Bronchial epithelial cell (primary cell): ENCODE data around the gene NFAT5. TPM values are rescaled to one million over a fixed set of nuclear protein-coding genes. Genes with fewer than 3 reads are reported as not detected.

Experiments
- DNase-seq: peaks from one replicate; pipeline ENCODE4 v3.0.0-alpha.2; 2010; ENCODE audit warnings: low read depth
- FAIRE-seq: peaks from 2 replicates; lab custom pipeline; 2011; peaks lifted over from hg19 to GRCh38; lab: Jason Lieb, UNC
- H3K27me3 ChIP-seq: 2 replicates; pipeline ENCODE4 v1.5.1; 2011; ENCODE audit warnings: low read length; ENCODE audit not compliant: control insufficient read depth, insufficient read depth
- H3K36me3 ChIP-seq: 2 replicates; pipeline ENCODE4 v1.5.1; 2011; ENCODE audit warnings: low read length; ENCODE audit not compliant: control insufficient read depth, insufficient read depth
- H3K4me3 ChIP-seq: 2 replicates; pipeline ENCODE4 v1.5.1; 2011; ENCODE audit warnings: mild to moderate bottlenecking, low read depth, low read length, control low read depth
- total RNA-seq: library from RNA; depleted of rRNA; stranded (reverse); fragments of >200 nt; gene quantifications from 2 replicates; pipeline ENCODE4 v1.2.1, GENCODE V29; 2014
- TF ChIP-seq, protein P1 (sequence below): IDR thresholded peaks from 2 replicates; pipeline ENCODE4 v1.5.1; 2011; ENCODE audit warnings: mild to moderate bottlenecking, moderate library complexity, low read length, control low read depth, inconsistent platforms; ENCODE audit not compliant: insufficient read depth, severe bottlenecking

Gene NFAT5
- total RNA-seq, 1 donor from 2014 or later = 11.1 TPM

DNA sequence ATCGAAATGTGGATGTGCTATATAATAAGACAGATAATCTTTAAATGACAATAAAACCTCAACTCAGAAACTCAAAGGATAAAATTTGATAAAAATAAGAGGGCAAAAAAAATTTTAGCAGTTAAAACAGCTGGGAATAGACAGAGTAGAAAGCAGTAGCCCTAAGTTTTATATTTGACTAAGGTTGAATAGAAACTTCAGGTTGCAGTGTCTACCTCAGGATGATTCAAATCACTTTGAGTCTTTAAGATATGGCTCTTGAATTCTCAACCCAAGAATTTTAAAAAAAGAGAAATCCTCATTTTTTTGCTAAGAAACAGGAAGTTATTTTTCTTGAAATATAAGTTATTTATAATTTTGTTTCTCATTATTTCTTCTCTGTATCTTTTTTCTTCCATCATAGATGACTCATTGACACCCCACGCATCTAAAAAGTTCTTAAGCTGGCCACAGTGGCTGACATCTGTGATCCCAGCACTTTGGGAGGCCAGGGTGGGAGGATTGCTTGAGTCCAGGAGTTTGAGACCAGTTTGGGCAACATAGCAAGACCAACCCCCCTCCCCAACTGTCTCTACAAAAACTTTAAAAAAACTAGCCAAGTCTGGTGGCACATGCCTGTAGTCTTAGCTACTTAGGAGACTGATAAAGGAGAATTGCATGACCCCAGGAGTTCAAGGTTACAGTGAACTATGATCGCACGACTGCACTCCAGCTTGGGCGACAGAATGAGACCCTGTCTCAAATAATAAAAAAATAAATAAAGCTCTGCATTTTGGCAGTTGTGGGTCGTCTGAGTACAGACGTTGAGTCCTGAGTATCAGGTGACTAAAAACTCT, 23.9 kb downstream of the NFAT5 start:
- DNase-seq = no peak
- TF ChIP-seq, protein P1, sequence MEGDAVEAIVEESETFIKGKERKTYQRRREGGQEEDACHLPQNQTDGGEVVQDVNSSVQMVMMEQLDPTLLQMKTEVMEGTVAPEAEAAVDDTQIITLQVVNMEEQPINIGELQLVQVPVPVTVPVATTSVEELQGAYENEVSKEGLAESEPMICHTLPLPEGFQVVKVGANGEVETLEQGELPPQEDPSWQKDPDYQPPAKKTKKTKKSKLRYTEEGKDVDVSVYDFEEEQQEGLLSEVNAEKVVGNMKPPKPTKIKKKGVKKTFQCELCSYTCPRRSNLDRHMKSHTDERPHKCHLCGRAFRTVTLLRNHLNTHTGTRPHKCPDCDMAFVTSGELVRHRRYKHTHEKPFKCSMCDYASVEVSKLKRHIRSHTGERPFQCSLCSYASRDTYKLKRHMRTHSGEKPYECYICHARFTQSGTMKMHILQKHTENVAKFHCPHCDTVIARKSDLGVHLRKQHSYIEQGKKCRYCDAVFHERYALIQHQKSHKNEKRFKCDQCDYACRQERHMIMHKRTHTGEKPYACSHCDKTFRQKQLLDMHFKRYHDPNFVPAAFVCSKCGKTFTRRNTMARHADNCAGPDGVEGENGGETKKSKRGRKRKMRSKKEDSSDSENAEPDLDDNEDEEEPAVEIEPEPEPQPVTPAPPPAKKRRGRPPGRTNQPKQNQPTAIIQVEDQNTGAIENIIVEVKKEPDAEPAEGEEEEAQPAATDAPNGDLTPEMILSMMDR = no peak
- H3K27me3 ChIP-seq = no peaks in the 10 kb centered on the region
- H3K4me3 ChIP-seq = no peak overlapping the region
- FAIRE-seq = no peak
- H3K36me3 ChIP-seq = peaks cover 2% of the 10 kb centered on the region

DNA sequence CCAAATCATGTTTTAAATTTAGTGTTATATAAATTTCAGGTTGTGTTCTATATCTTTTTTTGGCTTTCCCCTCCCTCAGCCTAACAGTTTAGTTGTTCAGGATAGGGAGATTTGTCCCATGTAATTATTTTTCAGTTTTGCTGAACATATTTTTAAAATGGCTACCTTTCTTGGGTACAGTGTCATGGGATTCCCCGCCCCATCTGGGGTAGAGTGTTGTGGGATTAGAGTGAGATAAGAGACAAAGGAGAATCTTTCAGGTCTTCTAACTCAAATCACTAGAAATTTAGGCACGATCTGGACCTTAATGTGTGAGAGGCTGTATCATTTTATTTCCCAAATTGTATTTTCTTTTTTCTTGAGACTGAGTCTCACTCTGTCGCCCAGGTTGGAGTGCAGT, 24.8 kb downstream of the NFAT5 start:
- DNase-seq = no peak
- TF ChIP-seq, protein P1 = no peak
- no peak for FAIRE-seq
- Histone ChIP-seq H3K36me3 (peaks cover 2% of the 10 kb centered on the region), H3K27me3 (no peaks in the 10 kb centered on the region), H3K4me3 (no peak overlapping the region)

DNA sequence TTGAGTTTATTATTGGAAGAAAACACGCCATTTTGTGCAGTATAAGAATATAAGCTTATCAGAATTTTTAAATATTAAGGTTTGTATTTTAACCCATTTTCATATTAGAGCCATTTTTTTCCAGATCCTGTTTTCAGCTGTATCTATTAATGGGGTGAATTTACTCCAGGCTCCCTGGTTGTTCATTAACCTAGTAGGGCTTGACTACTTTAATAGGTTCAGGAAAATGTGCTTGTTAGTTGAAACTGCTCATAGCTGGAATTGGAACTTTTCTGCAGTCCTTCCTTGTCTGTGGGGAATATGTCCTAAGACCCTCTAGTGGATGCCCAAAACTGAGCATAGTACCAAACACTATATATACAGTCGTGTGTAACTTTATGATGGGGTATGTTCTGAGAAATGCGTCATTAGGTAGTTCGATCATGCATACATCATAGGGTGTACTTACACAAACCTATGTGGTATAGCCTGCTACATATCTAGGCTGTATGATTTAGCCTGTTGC, 28.0 kb downstream of the NFAT5 start:
- no peaks in the 10 kb centered on the region for H3K36me3 ChIP-seq
- TF ChIP-seq, protein P1 = no peak
- DNase-seq = no peak
- FAIRE-seq = no peak
- H3K4me3 ChIP-seq = no peak overlapping the region
- H3K27me3 ChIP-seq = no peaks in the 10 kb centered on the region

DNA sequence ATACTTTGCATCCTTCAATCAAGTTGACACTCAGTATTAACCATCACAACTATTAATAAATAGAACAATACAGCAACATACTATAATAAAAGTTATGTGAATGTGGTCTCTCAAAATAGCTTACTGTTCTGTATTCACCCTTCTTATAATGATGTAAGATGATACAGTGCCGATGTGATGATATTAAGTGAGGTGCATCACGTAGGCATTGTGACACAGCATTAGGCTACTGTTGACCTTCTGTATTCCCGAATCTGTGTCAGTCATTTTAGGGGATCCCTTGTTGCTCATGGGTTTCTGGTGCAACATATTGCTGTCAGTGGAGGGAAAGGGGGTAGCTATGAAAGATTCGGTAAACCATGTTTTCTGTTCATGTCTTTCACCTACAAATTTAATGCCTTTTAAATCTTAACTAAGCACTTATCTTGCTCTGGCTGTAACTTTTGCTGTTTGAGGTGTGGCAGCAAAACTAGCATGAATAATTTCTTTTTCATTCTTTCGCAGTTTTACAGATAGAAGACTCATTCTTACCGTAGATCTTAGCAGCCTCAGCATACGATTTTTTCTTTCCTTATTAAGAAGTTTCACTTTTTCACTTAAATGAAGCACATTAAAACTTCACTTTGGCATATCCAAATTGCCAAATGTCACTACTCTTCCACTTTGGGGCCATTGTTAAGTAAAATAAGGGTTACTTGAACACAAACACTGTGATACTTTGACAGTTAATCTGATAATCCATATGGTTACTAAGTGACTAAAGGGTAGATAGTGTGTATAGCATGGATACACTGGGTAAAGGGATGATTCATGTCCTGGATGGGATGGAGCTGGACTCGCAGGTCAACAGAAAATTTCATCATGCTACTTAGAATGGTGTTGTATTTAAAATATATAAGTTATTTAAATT, 29.6 kb downstream of the NFAT5 start:
- H3K36me3 ChIP-seq = no peaks in the 10 kb centered on the region
- DNase-seq (peak; percentile 80), FAIRE-seq (no peak)
- TF ChIP-seq, protein P1 = no peak
- no peaks in the 10 kb centered on the region for H3K27me3 ChIP-seq
- H3K4me3 ChIP-seq = no peak overlapping the region

DNA sequence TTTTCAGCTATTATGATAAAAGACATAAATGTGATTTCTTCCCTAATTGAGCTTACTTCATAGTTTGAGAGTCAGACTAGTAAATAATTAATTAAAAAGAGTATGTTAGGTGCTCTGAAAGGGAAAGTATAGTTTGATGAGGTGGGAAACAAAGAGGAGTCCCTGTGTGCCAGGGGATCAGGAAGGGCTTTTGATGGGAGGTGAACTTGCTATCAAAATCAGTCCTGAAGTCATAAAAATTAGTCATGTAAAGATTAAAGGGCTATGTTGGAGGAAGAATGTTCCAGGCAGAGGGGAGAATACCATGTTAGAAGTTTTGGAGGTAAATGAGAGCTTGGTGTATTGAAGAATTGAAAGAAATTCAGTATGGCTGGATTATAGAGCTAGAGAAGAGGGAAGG, 31.0 kb downstream of the NFAT5 start:
- FAIRE-seq (no peak), DNase-seq (no peak)
- TF ChIP-seq, protein P1 = no peak

More for the DNA sequence above, 31.0 kb downstream of the NFAT5 start:
- H3K27me3 ChIP-seq = no peaks in the 10 kb centered on the region
- no peak overlapping the region for H3K4me3 ChIP-seq
- no peaks in the 10 kb centered on the region for H3K36me3 ChIP-seq
